K562 (cell line): Measurements from ENCODE around the gene PPT2. TPM values are rescaled to one million over a fixed set of nuclear protein-coding genes. Genes with fewer than 3 reads are reported as not detected.

ENCODE experiments used
- CC2D1A ChIP-seq: fragments of 450-650 bp; IDR thresholded peaks from 2 replicates; pipeline ENCODE4 v1.6.1; 2017; ENCODE audit warnings: mild to moderate bottlenecking
- CEBPG ChIP-seq, 3 experiments: fragments of 200-800 bp in 1 of 3; sonication (Bioruptor generic) in 1 of 3; sonication (generic) in 1 of 3; formaldehyde crosslinking in 1 of 3; IDR thresholded peaks in 2 of 3; conservative IDR thresholded peaks in 1 of 3; 2 replicates each; pipeline versions ENCODE4 v1.6.1 to v1.8.0; 2016 to 2022; ENCODE audit warnings: missing compliant biosample characterization in 2 of 3, missing genetic modification characterization in 2 of 3, mild to moderate bottlenecking in 1 of 3, missing genetic modification reagents in 1 of 3
- E2F8 ChIP-seq: fragments of 450-650 bp; IDR thresholded peaks from 2 replicates; pipeline ENCODE4 v1.7.1; 2018; ENCODE audit warnings: mild to moderate bottlenecking, low read depth; ENCODE audit not compliant: partially characterized antibody
- FUS ChIP-seq: fragments of 200-400 bp; formaldehyde crosslinking; optimal IDR thresholded peaks from 2 replicates; pipeline ENCODE3; 2017; ENCODE audit warnings: low read depth, low read length
- GABPB1 ChIP-seq: sonication (generic); formaldehyde crosslinking; IDR thresholded peaks from 2 replicates; pipeline ENCODE4 v1.8.0; 2022; ENCODE audit warnings: mild to moderate bottlenecking, missing genetic modification reagents
- GATAD2B ChIP-seq: fragments of 450-650 bp; IDR thresholded peaks from 2 replicates; pipeline ENCODE4 v1.6.1; 2017; ENCODE audit warnings: mild to moderate bottlenecking, borderline replicate concordance
- MAFK ChIP-seq: IDR thresholded peaks from 2 replicates; pipeline ENCODE4 v1.6.1; 2011; ENCODE audit warnings: low read length, improper control_type of control experiment
- RBFOX2 ChIP-seq: fragments of 200-400 bp; formaldehyde crosslinking; IDR thresholded peaks from 2 replicates; pipeline ENCODE4 v1.6.1; 2017; ENCODE audit warnings: low read depth, mild to moderate bottlenecking, low read length, moderate library complexity
- REST ChIP-seq, 2 experiments: fragments of 450-650 bp; formaldehyde crosslinking in 1 of 2; IDR thresholded peaks; 2 replicates each; pipeline versions ENCODE4 v1.4.0 to v1.6.1; 2014 to 2020; ENCODE audit warnings: mild to moderate bottlenecking in 2 of 2, borderline replicate concordance in 1 of 2, low read depth in 1 of 2
- YBX1 ChIP-seq: fragments of 450-650 bp; IDR thresholded peaks from 2 replicates; pipeline ENCODE4 v1.7.1; 2016; ENCODE audit warnings: mild to moderate bottlenecking
- ZNF124 ChIP-seq: sonication (generic); formaldehyde crosslinking; IDR thresholded peaks from 2 replicates; pipeline ENCODE4 v1.8.1; 2022; ENCODE audit warnings: missing genetic modification reagents
- ZNF518B ChIP-seq: fragments of 250-450 bp; sonication (Bioruptor Pico); IDR thresholded peaks from 2 replicates; pipeline ENCODE4 v1.5.0; 2021; ENCODE audit warnings: mild to moderate bottlenecking, moderate library complexity
- polyA plus RNA-seq, 8 experiments: library from polyadenylated mRNA; depleted of rRNA in 4 of 8; stranded (reverse) in 5 of 8; unstranded in 3 of 8; fragments of >200 nt; fragmentation: Nextera tagmentation in 2 of 8; fragmentation: Illumina TruSeq in 1 of 8; extraction: Ambion mirVana in 2 of 8; extraction: Trizol in 1 of 8; gene quantifications; 2 replicates each; pipeline versions ENCODE4 v1.2.1 to v1.2.3, GENCODE V29; 2011 to 2014; ENCODE audit warnings: inconsistent platforms in 1 of 8, missing spikeins in 1 of 8
- total RNA-seq, 7 experiments: library from RNA; depleted of rRNA in 6 of 7; stranded (reverse); fragments of >200 nt in 6 of 7; fragmentation: Illumina TruSeq in 2 of 7; extraction: Trizol in 2 of 7; gene quantifications; 2 replicates each; pipeline versions ENCODE4 v1.2.1 to v1.2.3, GENCODE V29; 2011 to 2021; ENCODE audit warnings: low replicate concordance in 1 of 7

PPT2 gene
- total and polyA plus RNA-seq, 9 of the 15 experiments (the other 6 are each of a cell fraction or from before 2014, with no cell fraction given): 27.4 to 98.8 (median 69.9) TPM

GRCh38 chr6:32152769-32153563, 975 bp upstream of the PPT2 start (continued):
- no peak for TF ChIP-seq REST (IDR thresholded peaks at IDR 0.05; ENCODE audit: borderline replicate concordance)
- no peak for TF ChIP-seq REST (CRISPR knock-in tag; IDR thresholded peaks at IDR 0.05; ENCODE audit: low read depth)
- TF ChIP-seq ZNF518B (CRISPR knock-in tag): no peak
- TF ChIP-seq CEBPG (CRISPR knock-in tag; IDR thresholded peaks at IDR 0.05): no peak
- TF ChIP-seq CEBPG (tag; conservative IDR thresholded peaks at IDR 0.05 in 1 of 2, IDR thresholded peaks at IDR 0.05 in 1 of 2): no peak
- TF ChIP-seq MAFK: no peak
- no peak for TF ChIP-seq FUS
- TF ChIP-seq RBFOX2: no peak
- no peak for TF ChIP-seq CC2D1A
- peak; percentile 21 for TF ChIP-seq E2F8
- TF ChIP-seq ZNF124 (CRISPR knock-in tag): no peak
- no peak for TF ChIP-seq GABPB1 (CRISPR knock-in tag)
- no peak for TF ChIP-seq YBX1
- peak; percentile 30; the same call in 1 of the 2 replicates for TF ChIP-seq GATAD2B
